HG03175 (cell line): ENCODE measurements around the gene GUK1.

Experiments
- ATAC-seq: cut with Tn5 transposase; IDR thresholded peaks from one replicate; pipeline ENCODE4 v1.9.1; 2021; ENCODE audit warnings: mild to moderate bottlenecking, moderate library complexity; ENCODE audit not compliant: unreplicated experiment

Gene GUK1

GRCh38 chr1:228197555-228198147 is 57.6 kb downstream of the GUK1 start:
- no peak for ATAC-seq
